ENCODE measurements around the gene BEGAIN. TPM values are rescaled to one million over a fixed set of nuclear protein-coding genes. Genes with fewer than 3 reads are reported as not detected.

The BEGAIN gene
- polyA plus RNA-seq, 1 experiment: 0.16 TPM

DNA sequence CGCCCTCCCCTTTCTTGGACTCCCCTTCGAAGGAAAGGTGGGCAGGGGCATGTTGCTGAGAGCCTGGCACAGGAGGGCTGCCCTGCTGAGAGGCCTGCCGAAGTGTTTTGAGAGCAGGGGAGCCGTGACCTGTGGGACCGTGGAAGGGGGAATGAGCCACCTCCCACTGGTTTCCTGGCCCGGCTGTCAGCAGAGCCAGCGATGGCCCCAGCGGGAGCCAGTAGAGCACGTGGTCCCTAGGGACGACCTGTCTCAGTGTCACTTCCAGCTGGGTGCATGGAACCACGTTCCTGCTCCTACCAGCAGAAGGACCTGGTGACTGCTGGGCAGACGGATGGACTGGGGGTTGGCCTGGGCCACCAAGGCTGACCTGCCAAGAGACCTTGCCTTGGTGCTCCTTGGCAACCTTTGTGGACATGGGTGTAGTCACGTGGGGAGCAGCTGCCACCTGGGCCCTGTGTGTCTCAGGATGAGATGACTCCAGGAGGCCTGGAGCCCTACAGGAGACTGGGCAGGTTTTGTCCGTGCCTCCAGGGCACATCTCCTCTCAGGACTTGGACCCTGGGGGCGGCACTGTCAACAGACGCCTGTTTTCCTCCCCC lies 34.6 kb downstream of the BEGAIN start:
- no peak overlapping the region for H3K27ac ChIP-seq (ENCODE audit: low read depth, low read length)
- no peaks in the 10 kb centered on the region; the same call in 1 of the 2 replicates for H3K9me3 ChIP-seq (ENCODE audit: control insufficient read depth, insufficient read depth, low read length)
- ChIA-PET CTCF (no interaction called here), POLR2A (no interaction called here)
- no peak overlapping the region for H3K4me3 ChIP-seq (ENCODE audit: low read depth, low read length)
- DNase-seq (ENCODE audit: low read depth, low spot score): no peak
- TF ChIP-seq, protein P1, sequence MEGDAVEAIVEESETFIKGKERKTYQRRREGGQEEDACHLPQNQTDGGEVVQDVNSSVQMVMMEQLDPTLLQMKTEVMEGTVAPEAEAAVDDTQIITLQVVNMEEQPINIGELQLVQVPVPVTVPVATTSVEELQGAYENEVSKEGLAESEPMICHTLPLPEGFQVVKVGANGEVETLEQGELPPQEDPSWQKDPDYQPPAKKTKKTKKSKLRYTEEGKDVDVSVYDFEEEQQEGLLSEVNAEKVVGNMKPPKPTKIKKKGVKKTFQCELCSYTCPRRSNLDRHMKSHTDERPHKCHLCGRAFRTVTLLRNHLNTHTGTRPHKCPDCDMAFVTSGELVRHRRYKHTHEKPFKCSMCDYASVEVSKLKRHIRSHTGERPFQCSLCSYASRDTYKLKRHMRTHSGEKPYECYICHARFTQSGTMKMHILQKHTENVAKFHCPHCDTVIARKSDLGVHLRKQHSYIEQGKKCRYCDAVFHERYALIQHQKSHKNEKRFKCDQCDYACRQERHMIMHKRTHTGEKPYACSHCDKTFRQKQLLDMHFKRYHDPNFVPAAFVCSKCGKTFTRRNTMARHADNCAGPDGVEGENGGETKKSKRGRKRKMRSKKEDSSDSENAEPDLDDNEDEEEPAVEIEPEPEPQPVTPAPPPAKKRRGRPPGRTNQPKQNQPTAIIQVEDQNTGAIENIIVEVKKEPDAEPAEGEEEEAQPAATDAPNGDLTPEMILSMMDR (IDR thresholded peaks at IDR 0.05; ENCODE audit: low read depth, low read length): no peak
- peaks cover 25% of the 10 kb centered on the region for H3K27me3 ChIP-seq (ENCODE audit: control insufficient read depth, insufficient read depth, low read length)

DNA sequence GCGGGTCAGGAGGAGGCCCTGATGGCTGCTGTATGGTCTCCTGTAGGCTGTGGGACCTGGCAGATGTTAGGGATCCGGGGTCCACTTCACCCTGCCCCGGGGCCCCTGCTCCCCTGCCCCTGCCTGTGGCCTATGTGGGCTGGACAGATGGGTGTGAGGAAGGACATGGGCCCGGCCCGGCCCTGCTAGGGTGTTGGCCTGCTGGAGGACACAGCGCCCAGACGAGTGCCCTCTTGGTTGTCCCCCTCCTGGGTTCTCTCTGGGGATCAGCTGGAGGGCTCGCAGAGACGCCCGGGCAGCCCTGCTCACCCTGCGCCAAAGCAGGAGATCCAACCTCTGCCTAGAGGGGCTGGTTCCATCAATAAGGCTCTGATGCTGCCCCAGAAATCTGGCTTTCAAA lies 36.2 kb downstream of the BEGAIN start:
- H3K9me3 ChIP-seq (ENCODE audit: control insufficient read depth, insufficient read depth, low read length): no peaks in the 10 kb centered on the region; the same call in 1 of the 2 replicates
- CTCF ChIA-PET: no interaction called here
- no peak overlapping the region for H3K27ac ChIP-seq (ENCODE audit: low read depth, low read length)

DNA sequence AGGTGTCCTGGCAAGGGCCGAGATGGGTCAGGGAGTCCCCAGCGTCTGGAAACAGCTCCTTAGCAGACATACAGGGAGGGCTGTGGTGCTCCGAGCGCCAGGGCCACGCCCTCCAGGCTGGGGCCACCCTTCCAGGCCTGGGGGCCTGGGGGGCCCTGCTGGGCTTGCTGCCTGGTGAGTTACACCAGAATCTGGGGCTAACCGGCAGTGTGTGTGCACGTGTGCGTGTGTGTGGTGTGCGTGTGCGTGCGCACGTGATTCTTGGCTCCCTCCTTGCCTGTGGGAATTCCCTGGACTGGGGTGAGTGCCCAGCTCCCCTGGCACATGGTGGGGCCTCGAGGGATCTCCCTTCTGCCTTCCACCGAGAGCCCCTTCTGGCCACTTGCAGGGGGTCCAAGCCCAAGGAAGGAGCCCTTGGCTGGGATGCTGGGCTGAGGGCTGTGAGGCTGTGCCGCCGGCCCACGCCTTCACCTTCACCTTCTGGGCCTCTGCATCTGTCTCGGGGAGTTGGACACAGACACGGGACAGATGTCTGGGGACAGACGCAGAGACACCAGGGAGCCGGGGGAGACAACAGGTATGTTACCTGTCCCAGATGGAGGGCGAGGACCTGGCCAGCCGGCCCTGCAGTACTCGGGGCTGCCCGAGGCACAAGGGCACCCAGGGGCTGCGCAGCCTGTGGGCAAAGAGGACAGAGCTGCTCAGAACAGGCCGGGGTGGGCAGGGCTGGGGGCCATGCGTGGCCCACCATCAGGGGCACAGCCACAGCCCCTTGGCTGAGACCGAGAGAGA lies 37.2 kb downstream of the BEGAIN start:
- Histone ChIP-seq H3K27me3 (ENCODE audit: control insufficient read depth, insufficient read depth, low read length) (peaks cover 34% of the 10 kb centered on the region), H3K27ac (ENCODE audit: low read depth, low read length) (no peak overlapping the region), H3K4me3 (ENCODE audit: low read depth, low read length) (no peak overlapping the region), H3K9me3 (ENCODE audit: control insufficient read depth, insufficient read depth, low read length) (no peaks in the 10 kb centered on the region; the same call in 1 of the 2 replicates)
- ChIA-PET CTCF (no interaction called here), POLR2A (no interaction called here)
- TF ChIP-seq, protein P1 (IDR thresholded peaks at IDR 0.05; ENCODE audit: low read depth, low read length): no peak
- no peak for DNase-seq (ENCODE audit: low read depth, low spot score)

More for the DNA sequence above, 36.2 kb downstream of the BEGAIN start:
- TF ChIP-seq, protein P1 (IDR thresholded peaks at IDR 0.05; ENCODE audit: low read depth, low read length): no peak
- Histone ChIP-seq H3K27me3 (ENCODE audit: control insufficient read depth, insufficient read depth, low read length) (peaks cover 31% of the 10 kb centered on the region), H3K4me3 (ENCODE audit: low read depth, low read length) (no peak overlapping the region)
- POLR2A ChIA-PET: no interaction called here
- DNase-seq (ENCODE audit: low read depth, low spot score): no peak

DNA sequence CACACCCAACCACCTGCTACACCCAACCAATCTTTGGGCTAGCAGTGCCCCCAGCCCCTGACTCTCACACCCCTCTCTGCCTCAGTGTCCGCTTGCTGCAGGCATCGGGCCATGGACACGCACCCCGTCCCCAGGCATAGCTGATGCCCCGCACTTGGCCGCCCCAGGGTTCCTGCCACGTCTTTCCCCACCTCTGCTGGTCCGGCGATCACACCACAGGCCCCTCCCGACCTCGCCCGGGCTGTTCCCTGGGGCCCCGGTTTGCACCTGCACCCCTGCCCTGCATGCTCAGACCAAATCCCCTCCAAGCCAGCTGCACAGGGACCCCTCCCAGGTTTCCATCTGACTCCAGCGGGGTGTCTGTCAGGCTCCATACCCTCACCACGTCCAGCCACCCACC lies 38.3 kb downstream of the BEGAIN start:
- H3K27me3 ChIP-seq (ENCODE audit: control insufficient read depth, insufficient read depth, low read length): peaks cover 26% of the 10 kb centered on the region
- no peaks in the 10 kb centered on the region; the same call in 1 of the 2 replicates for H3K9me3 ChIP-seq (ENCODE audit: control insufficient read depth, insufficient read depth, low read length)
- POLR2A ChIA-PET: no interaction called here
- no peak overlapping the region for H3K4me3 ChIP-seq (ENCODE audit: low read depth, low read length)
- no peak for DNase-seq (ENCODE audit: low read depth, low spot score)
- TF ChIP-seq, protein P1 (IDR thresholded peaks at IDR 0.05; ENCODE audit: low read depth, low read length): no peak
- CTCF ChIA-PET: no interaction called here
- no peak overlapping the region for H3K27ac ChIP-seq (ENCODE audit: low read depth, low read length)

DNA sequence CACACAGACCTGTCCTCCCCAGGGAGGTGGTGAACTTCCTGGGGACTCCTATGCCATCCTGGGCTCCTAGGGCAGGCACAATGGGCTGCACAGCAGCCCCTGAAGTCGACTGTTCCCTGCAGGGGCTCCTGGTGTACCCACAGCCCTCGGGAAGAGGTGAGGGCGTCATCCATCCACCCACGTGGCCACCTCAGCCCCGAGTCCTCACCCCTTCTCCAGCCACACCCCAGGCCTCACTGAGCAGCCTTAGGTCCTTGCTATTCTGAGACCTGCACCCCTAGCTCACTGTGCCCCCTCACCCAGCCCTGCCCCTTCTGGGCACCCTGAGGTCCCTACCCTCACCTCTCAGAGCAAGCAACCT lies 38.9 kb downstream of the BEGAIN start:
- H3K9me3 ChIP-seq (ENCODE audit: control insufficient read depth, insufficient read depth, low read length): no peaks in the 10 kb centered on the region; the same call in 1 of the 2 replicates
- peaks cover 26% of the 10 kb centered on the region for H3K27me3 ChIP-seq (ENCODE audit: control insufficient read depth, insufficient read depth, low read length)
- H3K4me3 ChIP-seq (ENCODE audit: low read depth, low read length): no peak overlapping the region
- CTCF ChIA-PET: no interaction called here
- DNase-seq (ENCODE audit: low read depth, low spot score): no peak
- TF ChIP-seq, protein P1 (IDR thresholded peaks at IDR 0.05; ENCODE audit: low read depth, low read length): no peak
- POLR2A ChIA-PET: no interaction called here
- no peak overlapping the region for H3K27ac ChIP-seq (ENCODE audit: low read depth, low read length)
